K562 (cell line): ENCODE results near the gene DGKE. TPM values are rescaled to one million over a fixed set of nuclear protein-coding genes. Genes with fewer than 3 reads are reported as not detected.

Experiments used
- ATAC-seq: fragments of 200-7000 bp; cut with Tn5 transposase; 3 replicates; pipeline ENCODE4 v1.9.1; 2020; ENCODE audit warnings: moderate library complexity
- BruUV-seq: library from RNA; stranded (reverse); fragments of 400-500 nt; replicated peaks from 2 replicates; lab custom pipeline; 2021; lab: Mats Ljungman, UMichigan
- CTCF ChIA-PET: fragments of 300-600 bp; formaldehyde crosslinking; extraction: SDS; loops from one replicate; lab custom pipeline; 2021; ENCODE audit warnings: low intra/inter-chr PET ratio; lab: Yijun Ruan, JAX
- POLR2A ChIA-PET: fragments of 300-600, 350-650 bp; sonication (Branson Sonifier 250); formaldehyde crosslinking; extraction: SDS; loops from one replicate; lab custom pipeline; 2021; ENCODE audit warnings: antibody characterized with exemption, inconsistent platforms; lab: Yijun Ruan, JAX
- DNase-seq, 4 experiments: peaks; one replicate each; pipeline versions ENCODE4 v3.0.0 to v3.0.0-alpha.2; 2011 to 2018; ENCODE audit warnings: low spot score in 3 of 4, mixed read lengths in 3 of 4; ENCODE audit errors: extremely low read depth in 1 of 4
- FAIRE-seq: peaks from 2 replicates; lab custom pipeline; 2011; peaks lifted over from hg19 to GRCh38; lab: Jason Lieb, UNC
- H2AFZ ChIP-seq: 2 replicates; pipeline ENCODE4 v1.6.0; 2011; ENCODE audit warnings: low read depth, low read length, control low read depth, inconsistent platforms
- H3K27ac ChIP-seq: fragments of 200-600 bp; 3 replicates; pipeline ENCODE4 v1.8.0; 2011; ENCODE audit warnings: low read depth, mild to moderate bottlenecking, control low read depth, inconsistent platforms, low read length, moderate library complexity, mixed read lengths; ENCODE audit errors: extremely low read depth
- H3K27me3 ChIP-seq, 2 experiments: fragments of 300-600 bp in 1 of 2; 2 replicates in 1 of 2; 3 replicates in 1 of 2; pipeline versions ENCODE4 v1.6.0 to v1.8.0; 2011; ENCODE audit warnings: inconsistent platforms in 2 of 2, low read length in 2 of 2, mild to moderate bottlenecking in 1 of 2, mixed read lengths in 1 of 2, moderate library complexity in 1 of 2; ENCODE audit not compliant: control insufficient read depth in 2 of 2, insufficient read depth in 2 of 2
- H3K36me3 ChIP-seq: fragments of 300-600 bp; 3 replicates; pipeline ENCODE4 v1.8.0; 2011; ENCODE audit warnings: mild to moderate bottlenecking, low read length, inconsistent platforms; ENCODE audit not compliant: control insufficient read depth, insufficient read depth
- H3K4me1 ChIP-seq, 2 experiments: fragments of 200-600 bp in 1 of 2; replicated peaks in 1 of 2; 2 replicates in 1 of 2; 3 replicates in 1 of 2; pipeline versions ENCODE4 v1.5.1 to v1.8.0; 2011; ENCODE audit warnings: inconsistent platforms in 2 of 2, low read length in 2 of 2, mild to moderate bottlenecking in 1 of 2, mixed read lengths in 1 of 2, moderate library complexity in 1 of 2; ENCODE audit not compliant: control insufficient read depth in 2 of 2, insufficient read depth in 2 of 2
- H3K4me2 ChIP-seq: 2 replicates; pipeline ENCODE4 v1.6.1; 2011; ENCODE audit warnings: low read length, control low read depth, inconsistent platforms, mixed read lengths; ENCODE audit not compliant: insufficient read depth
- H3K4me3 ChIP-seq: fragments of 200-600 bp; sonication (generic), shearing (Covaris generic); 2 replicates; pipeline ENCODE4 v1.5.1; 2016; ENCODE audit warnings: control low read depth, inconsistent platforms
- H3K79me2 ChIP-seq: fragments of 200-600 bp; 3 replicates; pipeline ENCODE4 v1.8.0; 2011; ENCODE audit warnings: low read length, inconsistent platforms; ENCODE audit not compliant: control insufficient read depth, insufficient read depth
- H3K9ac ChIP-seq, 2 experiments: 2 replicates each; pipeline versions ENCODE4 v1.6.0 to v1.6.1; 2011; ENCODE audit warnings: low read depth in 2 of 2, low read length in 2 of 2, control low read depth in 1 of 2, inconsistent platforms in 1 of 2, mild to moderate bottlenecking in 1 of 2, mixed read lengths in 1 of 2; ENCODE audit not compliant: insufficient read depth in 1 of 2
- H3K9me1 ChIP-seq: one replicate; pipeline ENCODE4 v1.6.0; 2011; ENCODE audit warnings: inconsistent platforms, mild to moderate bottlenecking, low read length, moderate library complexity; ENCODE audit not compliant: control insufficient read depth, insufficient read depth
- H3K9me3 ChIP-seq: replicated peaks from 2 replicates; pipeline ENCODE4 v1.5.1; 2011; ENCODE audit warnings: low read depth, low read length, inconsistent platforms; ENCODE audit not compliant: control insufficient read depth, insufficient read depth
- H4K20me1 ChIP-seq: replicated peaks from 2 replicates; pipeline ENCODE4 v1.6.1; 2011; ENCODE audit warnings: low read length, inconsistent platforms, mixed read lengths; ENCODE audit not compliant: control insufficient read depth, insufficient read depth
- BDP1 ChIP-seq: IDR thresholded peaks from 3 replicates; pipeline ENCODE4 v1.6.1; 2011; ENCODE audit not compliant: insufficient read length, insufficient read depth
- BRCA1 ChIP-seq, 2 experiments: fragments of 450-650 bp in 1 of 2; sonication (generic) in 1 of 2; formaldehyde crosslinking in 1 of 2; IDR thresholded peaks; 2 replicates each; pipeline versions ENCODE4 v1.5.0 to v1.6.1; 2017 to 2020; ENCODE audit warnings: mild to moderate bottlenecking in 1 of 2, missing genetic modification reagents in 1 of 2
- CBX3 ChIP-seq, 2 experiments: IDR thresholded peaks; 1 replicate in 1 of 2; 2 replicates in 1 of 2; pipeline ENCODE4 v1.6.1; 2012; ENCODE audit warnings: inconsistent platforms in 2 of 2, low read length in 2 of 2, borderline replicate concordance in 1 of 2, control low read depth in 1 of 2
- DACH1 ChIP-seq: fragments of 450-650 bp; IDR thresholded peaks from 2 replicates; pipeline ENCODE4 v1.6.1; 2018; ENCODE audit not compliant: partially characterized antibody
- FOXK1 ChIP-seq: sonication (generic); formaldehyde crosslinking; IDR thresholded peaks from 2 replicates; pipeline ENCODE4 v1.8.0; 2022; ENCODE audit warnings: missing genetic modification reagents, mild to moderate bottlenecking, borderline replicate concordance
- NCOA1 ChIP-seq: fragments of 450-650 bp; IDR thresholded peaks from 2 replicates; pipeline ENCODE4 v1.6.1; 2016; ENCODE audit warnings: low read depth
- PCBP2 ChIP-seq: fragments of 200-400 bp; formaldehyde crosslinking; IDR thresholded peaks from 2 replicates; pipeline ENCODE4 v1.6.1; 2018; ENCODE audit warnings: low read length, low read depth, mild to moderate bottlenecking, moderate library complexity; ENCODE audit not compliant: poor library complexity, severe bottlenecking
- PML ChIP-seq: IDR thresholded peaks from 2 replicates; pipeline ENCODE4 v1.6.1; 2012; ENCODE audit warnings: low read length, inconsistent platforms
- RB1 ChIP-seq: fragments of 450-650 bp; IDR thresholded peaks from 2 replicates; pipeline ENCODE4 v1.6.1; 2017; ENCODE audit warnings: low read depth, mild to moderate bottlenecking
- RFX7 ChIP-seq: fragments of 250-450 bp; sonication (Bioruptor Pico); IDR thresholded peaks from 2 replicates; pipeline ENCODE4 v1.5.1; 2021; ENCODE audit warnings: mild to moderate bottlenecking
- TRIM24 ChIP-seq, 2 experiments: fragments of 450-650 bp; IDR thresholded peaks; 2 replicates each; pipeline ENCODE4 v1.6.1; 2016
- ZBTB1 ChIP-seq: sonication (generic); formaldehyde crosslinking; IDR thresholded peaks from 2 replicates; pipeline ENCODE4 v1.8.1; 2023; ENCODE audit warnings: missing genetic modification reagents, low read depth, mild to moderate bottlenecking, borderline replicate concordance
- ZNF584 ChIP-seq: fragments of 200-800 bp; sonication (Bioruptor generic); IDR thresholded peaks from 2 replicates; pipeline ENCODE4 v1.6.1; 2016; ENCODE audit warnings: low read depth, mild to moderate bottlenecking, missing genetic modification characterization, missing compliant biosample characterization
- ZNF780A ChIP-seq: fragments of 250-450 bp; sonication (Bioruptor Pico); IDR thresholded peaks from 2 replicates; pipeline ENCODE4 v1.5.0; 2021; ENCODE audit warnings: mild to moderate bottlenecking
- WGBS: fragments of 100-300 bp; shearing (Covaris generic); methylation state at CpG from one replicate; pipeline ENCODE4 v1.1.6; 2016; ENCODE audit warnings: low coverage, mixed read lengths; ENCODE audit not compliant: insufficient coverage; ENCODE audit errors: missing lambda C conversion rate; 5-methylcytosine and 5-hydroxymethylcytosine counted together
- in situ Hi-C: fragments of 300-500 bp; cut with MboI; formaldehyde crosslinking; loops from 4 replicates; pipeline ENCODE4 v1.15.0; 2018; ENCODE audit warnings: inconsistent platforms, mixed read lengths
- intact Hi-C: fragments of 100-400 bp; cut with micrococcal nuclease; formaldehyde crosslinking; loops from 2 replicates; pipeline ENCODE4 v1.14.2; 2022
- polyA plus RNA-seq, 8 experiments: library from polyadenylated mRNA; depleted of rRNA in 4 of 8; stranded (reverse) in 5 of 8; unstranded in 3 of 8; fragments of >200 nt; fragmentation: Nextera tagmentation in 2 of 8; fragmentation: Illumina TruSeq in 1 of 8; extraction: Ambion mirVana in 2 of 8; extraction: Trizol in 1 of 8; gene quantifications; 2 replicates each; pipeline versions ENCODE4 v1.2.1 to v1.2.3, GENCODE V29; 2011 to 2014; ENCODE audit warnings: inconsistent platforms in 1 of 8, missing spikeins in 1 of 8
- total RNA-seq, 7 experiments: library from RNA; depleted of rRNA in 6 of 7; stranded (reverse); fragments of >200 nt in 6 of 7; fragmentation: Illumina TruSeq in 2 of 7; extraction: Trizol in 2 of 7; gene quantifications; 2 replicates each; pipeline versions ENCODE4 v1.2.1 to v1.2.3, GENCODE V29; 2011 to 2021; ENCODE audit warnings: low replicate concordance in 1 of 7
- TF ChIP-seq, protein P1 (sequence below): fragments of 450-650 bp; IDR thresholded peaks from 2 replicates; pipeline ENCODE4 v1.6.1; 2016; ENCODE audit warnings: low read depth, mild to moderate bottlenecking, moderate library complexity
- TF ChIP-seq, protein P2 (sequence below): fragments of 450-650 bp; IDR thresholded peaks from 2 replicates; pipeline ENCODE4 v1.6.1; 2014; ENCODE audit warnings: low read depth, mild to moderate bottlenecking, moderate library complexity, borderline replicate concordance
- TF ChIP-seq, protein P3 (sequence below), 2 experiments: fragments of 200-800 bp in 1 of 2; sonication (Bioruptor generic) in 1 of 2; sonication (generic) in 1 of 2; formaldehyde crosslinking in 1 of 2; IDR thresholded peaks in 1 of 2; conservative IDR thresholded peaks in 1 of 2; 2 replicates each; pipeline versions ENCODE4 v1.5.0 to v1.6.1; 2016 to 2020; ENCODE audit warnings: missing compliant biosample characterization in 1 of 2, missing genetic modification characterization in 1 of 2, missing genetic modification reagents in 1 of 2

Gene DGKE
- total and polyA plus RNA-seq, 9 of the 15 experiments (the other 6 are each of a cell fraction or from before 2014, with no cell fraction given) = 1.3 to 9.9 (median 5.9) TPM

DNA sequence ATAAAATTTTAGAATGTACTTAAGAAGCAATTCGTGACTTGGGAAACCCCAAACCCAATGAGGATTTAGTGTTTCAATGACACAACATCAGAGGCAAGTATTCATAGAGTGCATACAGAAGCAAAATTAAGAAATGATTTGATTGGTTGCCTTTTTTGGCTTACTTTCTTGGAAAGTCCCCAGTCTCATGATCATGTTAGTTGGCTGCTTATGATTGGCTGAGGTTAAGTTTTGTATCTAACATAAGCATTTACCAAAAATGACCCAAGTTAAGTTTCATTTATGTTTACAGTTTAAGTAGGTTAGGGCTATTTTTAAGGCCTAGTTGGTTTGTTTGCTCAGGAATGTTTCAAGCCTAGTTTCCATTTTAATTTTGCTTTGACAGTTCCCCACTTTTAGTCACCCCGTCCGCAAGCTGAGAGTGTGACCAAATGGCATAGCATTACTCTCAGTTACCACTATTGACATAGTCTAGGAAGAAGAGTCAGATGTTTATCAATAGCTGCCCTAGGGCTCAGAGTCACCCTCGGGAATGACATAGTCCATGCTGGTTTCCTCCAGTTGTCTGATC, 36.2 kb downstream of the DGKE start:
- Histone ChIP-seq H3K79me2 (no peaks in the 10 kb centered on the region), H3K36me3 (peaks cover 7% of the 10 kb centered on the region; the same call in 2 of the 3 replicates), H3K4me1 (no peaks in the 10 kb centered on the region), H3K9ac (no peak overlapping the region), H3K4me3 (no peak overlapping the region), H4K20me1 (no peaks in the 10 kb centered on the region), H3K9me3 (no peaks in the 10 kb centered on the region), H3K9me1 (no peaks in the 10 kb centered on the region), H3K4me2 (no peak overlapping the region), H3K27ac (no peak overlapping the region), H3K27me3 (no peaks in the 10 kb centered on the region), H2AFZ (no peak overlapping the region)
- no TSS peak for BruUV-seq
- TF ChIP-seq ZBTB1 (CRISPR knock-in tag) (no peak), BDP1 (no peak), RB1 (no peak), PML (no peak), BRCA1 (IDR thresholded peaks at IDR 0.05) (no peak), BRCA1 (CRISPR knock-in tag; IDR thresholded peaks at IDR 0.05) (no peak), FOXK1 (CRISPR knock-in tag) (no peak), RFX7 (no peak), NCOA1 (no peak), CBX3 (IDR thresholded peaks at IDR 0.05; ENCODE audit: borderline replicate concordance in 1 of 2, low read length in 2 of 2) (no peak), ZNF584 (CRISPR knock-in tag) (no peak), ZNF780A (no peak), DACH1 (no peak), PCBP2 (no peak), TRIM24 (IDR thresholded peaks at IDR 0.05) (no peak)
- TF ChIP-seq, protein P1, sequence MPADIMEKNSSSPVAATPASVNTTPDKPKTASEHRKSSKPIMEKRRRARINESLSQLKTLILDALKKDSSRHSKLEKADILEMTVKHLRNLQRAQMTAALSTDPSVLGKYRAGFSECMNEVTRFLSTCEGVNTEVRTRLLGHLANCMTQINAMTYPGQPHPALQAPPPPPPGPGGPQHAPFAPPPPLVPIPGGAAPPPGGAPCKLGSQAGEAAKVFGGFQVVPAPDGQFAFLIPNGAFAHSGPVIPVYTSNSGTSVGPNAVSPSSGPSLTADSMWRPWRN = no peak
- TF ChIP-seq, protein P2, sequence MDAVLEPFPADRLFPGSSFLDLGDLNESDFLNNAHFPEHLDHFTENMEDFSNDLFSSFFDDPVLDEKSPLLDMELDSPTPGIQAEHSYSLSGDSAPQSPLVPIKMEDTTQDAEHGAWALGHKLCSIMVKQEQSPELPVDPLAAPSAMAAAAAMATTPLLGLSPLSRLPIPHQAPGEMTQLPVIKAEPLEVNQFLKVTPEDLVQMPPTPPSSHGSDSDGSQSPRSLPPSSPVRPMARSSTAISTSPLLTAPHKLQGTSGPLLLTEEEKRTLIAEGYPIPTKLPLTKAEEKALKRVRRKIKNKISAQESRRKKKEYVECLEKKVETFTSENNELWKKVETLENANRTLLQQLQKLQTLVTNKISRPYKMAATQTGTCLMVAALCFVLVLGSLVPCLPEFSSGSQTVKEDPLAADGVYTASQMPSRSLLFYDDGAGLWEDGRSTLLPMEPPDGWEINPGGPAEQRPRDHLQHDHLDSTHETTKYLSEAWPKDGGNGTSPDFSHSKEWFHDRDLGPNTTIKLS = no peak
- TF ChIP-seq, protein P3, sequence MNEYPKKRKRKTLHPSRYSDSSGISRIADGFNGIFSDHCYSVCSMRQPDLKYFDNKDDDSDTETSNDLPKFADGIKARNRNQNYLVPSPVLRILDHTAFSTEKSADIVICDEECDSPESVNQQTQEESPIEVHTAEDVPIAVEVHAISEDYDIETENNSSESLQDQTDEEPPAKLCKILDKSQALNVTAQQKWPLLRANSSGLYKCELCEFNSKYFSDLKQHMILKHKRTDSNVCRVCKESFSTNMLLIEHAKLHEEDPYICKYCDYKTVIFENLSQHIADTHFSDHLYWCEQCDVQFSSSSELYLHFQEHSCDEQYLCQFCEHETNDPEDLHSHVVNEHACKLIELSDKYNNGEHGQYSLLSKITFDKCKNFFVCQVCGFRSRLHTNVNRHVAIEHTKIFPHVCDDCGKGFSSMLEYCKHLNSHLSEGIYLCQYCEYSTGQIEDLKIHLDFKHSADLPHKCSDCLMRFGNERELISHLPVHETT (CRISPR knock-in tag; conservative IDR thresholded peaks at IDR 0.05 in 1 of 2, IDR thresholded peaks at IDR 0.05 in 1 of 2) = no peak
- POLR2A ChIA-PET = interaction anchor here (0.7 to 1.3 kb wide), 2 partner anchors 13 to 66 kb away, joined by 3 read pairs; no protein-coding TSS in a partner anchor
- ATAC-seq = no peak
- CTCF ChIA-PET = no interaction called here
- 70% methylated on average over 4 of the region's 4 CpGs for WGBS
- in situ Hi-C loops = no loop called here
- no peak for FAIRE-seq
- intact Hi-C loops = no loop called here
- no peak for DNase-seq
